GM23338 (cell line): ENCODE data around the gene OTUB1. TPM values are rescaled to one million over a fixed set of nuclear protein-coding genes. Genes with fewer than 3 reads are reported as not detected.
A peak's percentile ranks its signal among the peaks of the same experiment; 100 is the strongest.

Source experiments
- ATAC-seq: fragments of 200-7000 bp; cut with Tn5 transposase; 3 replicates; pipeline ENCODE4 v1.9.1; 2020
- DNase-seq: peaks from one replicate; pipeline ENCODE4 v3.0.0-alpha.2; 2015; ENCODE audit warnings: low spot score
- H2AFZ ChIP-seq: fragments of 200-600 bp; sonication (generic); 2 replicates; pipeline ENCODE4 v1.8.0; 2016; ENCODE audit warnings: antibody characterized with exemption, mild to moderate bottlenecking, moderate library complexity
- H3F3A ChIP-seq: fragments of 200-600 bp; sonication (generic); replicated peaks from 2 replicates; pipeline ENCODE4 v1.8.0; 2017; ENCODE audit warnings: antibody characterized with exemption, mixed run types, low read depth
- H3K27ac ChIP-seq: fragments of 200-600 bp; sonication (generic); 2 replicates; pipeline ENCODE4 v1.6.1; 2016; ENCODE audit warnings: low read depth
- H3K27me3 ChIP-seq: fragments of 200-600 bp; sonication (generic); 2 replicates; pipeline ENCODE4 v1.8.0; 2016; ENCODE audit warnings: mild to moderate bottlenecking, mixed run types, moderate library complexity; ENCODE audit not compliant: insufficient read depth
- H3K36me3 ChIP-seq: fragments of 200-600 bp; sonication (generic); 2 replicates; pipeline ENCODE4 v1.8.0; 2016; ENCODE audit warnings: mild to moderate bottlenecking; ENCODE audit not compliant: insufficient read depth
- H3K4me1 ChIP-seq: fragments of 200-600 bp; sonication (generic); 2 replicates; pipeline ENCODE4 v1.8.0; 2016; ENCODE audit warnings: mild to moderate bottlenecking, moderate library complexity; ENCODE audit not compliant: insufficient read depth
- H3K4me2 ChIP-seq: fragments of 200-600 bp; sonication (generic); 2 replicates; pipeline ENCODE4 v1.7.1; 2017; ENCODE audit warnings: mixed run types
- H3K4me3 ChIP-seq: fragments of 200-600 bp; sonication (generic); 2 replicates; pipeline ENCODE4 v1.6.1; 2016; ENCODE audit warnings: mixed run types
- H3K79me2 ChIP-seq: fragments of 200-600 bp; sonication (generic); replicated peaks from 2 replicates; pipeline ENCODE4 v1.8.0; 2017; ENCODE audit warnings: mild to moderate bottlenecking; ENCODE audit not compliant: insufficient read depth
- H3K9me2 ChIP-seq: fragments of 200-600 bp; sonication (generic); 2 replicates; pipeline ENCODE4 v1.8.0; 2017; ENCODE audit not compliant: insufficient read depth
- H4K20me1 ChIP-seq: fragments of 200-600 bp; sonication (generic); replicated peaks from 2 replicates; pipeline ENCODE4 v1.8.0; 2017; ENCODE audit warnings: mild to moderate bottlenecking; ENCODE audit not compliant: insufficient read depth
- H3K27ac Mint-ChIP-seq: 2 replicates; pipeline ENCODE4 v1.8.0; 2020; ENCODE audit warnings: inconsistent platforms, mild to moderate bottlenecking, moderate library complexity, mixed read lengths
- H3K27me3 Mint-ChIP-seq: 3 replicates; pipeline ENCODE4 v1.8.0; 2022; ENCODE audit warnings: low read depth, mild to moderate bottlenecking, moderate library complexity, mixed read lengths, inconsistent platforms; ENCODE audit not compliant: insufficient read depth, poor library complexity
- H3K36me3 Mint-ChIP-seq: 3 replicates; pipeline ENCODE4 v1.8.0; 2021; ENCODE audit warnings: low read depth, mild to moderate bottlenecking, inconsistent platforms, moderate library complexity, mixed read lengths
- H3K4me1 Mint-ChIP-seq: 3 replicates; pipeline ENCODE4 v1.8.0; 2020; ENCODE audit warnings: mild to moderate bottlenecking, inconsistent platforms, mixed read lengths
- H3K4me3 Mint-ChIP-seq: 3 replicates; pipeline ENCODE4 v1.8.0; 2021; ENCODE audit warnings: moderate library complexity, mild to moderate bottlenecking, inconsistent platforms, mixed read lengths
- H3K9me3 Mint-ChIP-seq: 3 replicates; pipeline ENCODE4 v1.8.0; 2020; ENCODE audit warnings: moderate library complexity, mild to moderate bottlenecking, inconsistent platforms, mixed read lengths
- CREB1 ChIP-seq: fragments of 250-450 bp; sonication (Bioruptor Pico); IDR thresholded peaks from 2 replicates; pipeline ENCODE4 v1.5.0; 2020; ENCODE audit warnings: low read depth, mild to moderate bottlenecking, moderate library complexity
- CTCF ChIP-seq, 2 experiments: fragments of 200-600 bp in 1 of 2; sonication (generic) in 1 of 2; conservative IDR thresholded peaks; 2 replicates each; pipeline versions ENCODE4 v1.5.1 to v1.6.1; 2016 to 2017; ENCODE audit warnings: antibody characterized with exemption in 2 of 2, low read depth in 2 of 2, mild to moderate bottlenecking in 2 of 2, moderate library complexity in 1 of 2
- EZH2 ChIP-seq: fragments of 200-600 bp; sonication (generic); IDR thresholded peaks from one replicate; pipeline ENCODE4 v1.8.0; 2017; ENCODE audit warnings: antibody characterized with exemption, mild to moderate bottlenecking, low read depth; ENCODE audit not compliant: unreplicated experiment
- EZH2phosphoT487 ChIP-seq: fragments of 200-600 bp; sonication (generic); IDR thresholded peaks from one replicate; pipeline ENCODE4 v1.8.1; 2018; ENCODE audit warnings: antibody characterized with exemption; ENCODE audit not compliant: unreplicated experiment
- JUNB ChIP-seq: IDR thresholded peaks from one replicate; pipeline ENCODE4 v1.6.1; 2016; ENCODE audit warnings: antibody characterized with exemption; ENCODE audit not compliant: unreplicated experiment
- NANOG ChIP-seq: IDR thresholded peaks from 2 replicates; pipeline ENCODE4 v1.6.1; 2016; ENCODE audit warnings: antibody characterized with exemption, borderline replicate concordance
- POLR2AphosphoS5 ChIP-seq: IDR thresholded peaks from 2 replicates; pipeline ENCODE4 v1.6.1; 2016; ENCODE audit warnings: antibody characterized with exemption, low read depth
- STAT1 ChIP-seq: IDR thresholded peaks from one replicate; pipeline ENCODE4 v1.6.1; 2016; ENCODE audit warnings: antibody characterized with exemption; ENCODE audit not compliant: unreplicated experiment
- ZNF114 ChIP-seq: fragments of 250-450 bp; sonication (Bioruptor Pico); IDR thresholded peaks from 2 replicates; pipeline ENCODE4 v1.5.0; 2020; ENCODE audit warnings: mild to moderate bottlenecking, moderate library complexity
- ZNF331 ChIP-seq: fragments of 250-450 bp; sonication (Bioruptor Pico); IDR thresholded peaks from 2 replicates; pipeline ENCODE4 v1.5.0; 2020; ENCODE audit warnings: low read depth, mild to moderate bottlenecking, moderate library complexity
- ZNF462 ChIP-seq: fragments of 250-450 bp; sonication (Bioruptor Pico); IDR thresholded peaks from 2 replicates; pipeline ENCODE4 v1.5.0; 2020; ENCODE audit warnings: mild to moderate bottlenecking, moderate library complexity
- polyA plus RNA-seq: library from polyadenylated mRNA; unstranded; fragments of >200 nt; fragmentation: Nextera tagmentation; extraction: Ambion mirVana; gene quantifications from 2 replicates; pipeline ENCODE4 v1.2.1, GENCODE V29; 2016
- total RNA-seq: library from RNA; depleted of rRNA; stranded (reverse); fragments of >200 nt; shearing (Covaris generic); gene quantifications from 2 replicates; pipeline ENCODE4 v1.2.3, GENCODE V29; 2014

OTUB1 gene
- total and polyA plus RNA-seq, 2 experiments from 2014 or later, result 122 to 207 TPM

- no peaks in the 10 kb centered on the region for H3K9me2 ChIP-seq
- peaks cover 77% of the 10 kb centered on the region for H3K27me3 Mint-ChIP-seq
- H4K20me1 ChIP-seq, result no peaks in the 10 kb centered on the region; the same call in 1 of the 2 replicates
- DNase-seq, result no peak
- no peak overlapping the region for H3K27ac Mint-ChIP-seq
- H3F3A ChIP-seq, result peaks cover 14% of the 10 kb centered on the region
- H3K27ac ChIP-seq, result no peak overlapping the region
- no peak overlapping the region for H3K4me3 ChIP-seq
- no peak for ATAC-seq
- no peaks in the 10 kb centered on the region for H3K36me3 ChIP-seq
- peaks cover 61% of the 10 kb centered on the region for H3K27me3 ChIP-seq
- H3K79me2 ChIP-seq, result no peaks in the 10 kb centered on the region
- peak overlapping the region; percentile 33; the same call in 1 of the 3 replicates for H3K4me3 Mint-ChIP-seq
- H3K36me3 Mint-ChIP-seq, result peaks cover 4% of the 10 kb centered on the region; the same call in 1 of the 3 replicates
- peaks cover 3% of the 10 kb centered on the region; the same call in 2 of the 3 replicates for H3K9me3 Mint-ChIP-seq
- no peak overlapping the region for H2AFZ ChIP-seq
- peaks cover 49% of the 10 kb centered on the region for H3K4me1 Mint-ChIP-seq
- H3K4me1 ChIP-seq, result peaks cover 48% of the 10 kb centered on the region
- TF ChIP-seq POLR2AphosphoS5, result no peak
- peak overlapping the region; percentile 72; the same call in 1 of the 2 replicates for H3K4me2 ChIP-seq
Measured at GRCh38 chr11:64029773-64030172, 43.5 kb downstream of the OTUB1 start.

GRCh38 chr11:64031001-64031400, 44.8 kb downstream of the OTUB1 start:
- Histone ChIP-seq H3F3A (peaks cover 5% of the 10 kb centered on the region; the same call in 1 of the 2 replicates), H3K4me1 (peaks cover 42% of the 10 kb centered on the region)
- TF ChIP-seq EZH2 (no peak), CTCF (conservative IDR thresholded peaks at IDR 0.05; ENCODE audit: low read depth in 2 of 2) (no peak), NANOG (no peak), ZNF114 (CRISPR knock-in tag) (no peak), POLR2AphosphoS5 (no peak), ZNF462 (CRISPR knock-in tag) (no peak), STAT1 (no peak), CREB1 (CRISPR knock-in tag) (no peak), ZNF331 (CRISPR knock-in tag) (no peak), JUNB (no peak), EZH2phosphoT487 (no peak)

More at GRCh38 chr11:64031001-64031400, 44.8 kb downstream of the OTUB1 start:
- H3K4me3 Mint-ChIP-seq, result no peak overlapping the region
- H3K79me2 ChIP-seq, result no peaks in the 10 kb centered on the region
- H3K27ac ChIP-seq, result no peak overlapping the region
- no peaks in the 10 kb centered on the region; the same call in 1 of the 2 replicates for H4K20me1 ChIP-seq
- H3K4me1 Mint-ChIP-seq, result peaks cover 46% of the 10 kb centered on the region
- H3K27me3 ChIP-seq, result peaks cover 70% of the 10 kb centered on the region
- no peak overlapping the region for H2AFZ ChIP-seq
- H3K36me3 Mint-ChIP-seq, result peaks cover 4% of the 10 kb centered on the region; the same call in 1 of the 3 replicates
- H3K27me3 Mint-ChIP-seq, result peaks cover 73% of the 10 kb centered on the region
- peaks cover 3% of the 10 kb centered on the region; the same call in 2 of the 3 replicates for H3K9me3 Mint-ChIP-seq
- ATAC-seq (no peak), DNase-seq (no peak)
- no peaks in the 10 kb centered on the region for H3K9me2 ChIP-seq
- no peak overlapping the region for H3K4me3 ChIP-seq
- no peak overlapping the region for H3K4me2 ChIP-seq
- H3K27ac Mint-ChIP-seq, result no peak overlapping the region
- H3K36me3 ChIP-seq, result no peaks in the 10 kb centered on the region
